ENCODE results near the gene FDXACB1. TPM values are rescaled to one million over a fixed set of nuclear protein-coding genes. Genes with fewer than 3 reads are reported as not detected.

Gene FDXACB1
- total RNA-seq, 1 donor from 2014 or later: 1.9 TPM

GRCh38 chr11:111841370-111842053 is 37.5 kb downstream of the FDXACB1 start:
- ATAC-seq (peak; percentile 97), DNase-seq (peak; percentile 86)
- Histone ChIP-seq H3K4me1 (peaks cover 11% of the 10 kb centered on the region), H3K9me3 (no peaks in the 10 kb centered on the region), H3K27ac (peak overlapping the region; percentile 1), H3K27me3 (no peaks in the 10 kb centered on the region), H3K4me3 (no peak overlapping the region), H3K36me3 (peaks cover 36% of the 10 kb centered on the region)
- peak; percentile 93 for TF ChIP-seq CTCF (IDR thresholded peaks at IDR 0.05)
- intact Hi-C loops (cut with DNase I): loop anchor here (10.0 kb wide), 2 partner anchors 67 to 277 kb away; no protein-coding TSS in a partner anchor

GRCh38 chr11:111840143-111840542 is 38.8 kb downstream of the FDXACB1 start:
- peaks cover 13% of the 10 kb centered on the region for H3K4me1 ChIP-seq
- H3K9me3 ChIP-seq: no peaks in the 10 kb centered on the region
- H3K27ac ChIP-seq: no peak overlapping the region
- DNase-seq (no peak), ATAC-seq (no peak)
- H3K36me3 ChIP-seq: peaks cover 41% of the 10 kb centered on the region
- TF ChIP-seq CTCF (IDR thresholded peaks at IDR 0.05): no peak
- no peaks in the 10 kb centered on the region for H3K27me3 ChIP-seq
- H3K4me3 ChIP-seq: no peak overlapping the region
- intact Hi-C loops (cut with DNase I): loop anchor here (10.0 kb wide), 2 partner anchors 65 to 275 kb away; no protein-coding TSS in a partner anchor

- no peak for ATAC-seq
- intact Hi-C loops (cut with DNase I): loop anchor here (10.0 kb wide), 1 partner anchor 243 kb away; no protein-coding TSS in a partner anchor
- peaks cover 17% of the 10 kb centered on the region for H3K4me1 ChIP-seq
Observed at GRCh38 chr11:111838054-111838453, 40.9 kb downstream of the FDXACB1 start.

GRCh38 chr11:111837366-111837891 is 41.5 kb downstream of the FDXACB1 start:
- Histone ChIP-seq H3K27me3 (no peaks in the 10 kb centered on the region), H3K9me3 (no peaks in the 10 kb centered on the region), H3K27ac (no peak overlapping the region), H3K36me3 (peaks cover 43% of the 10 kb centered on the region), H3K4me1 (peaks cover 19% of the 10 kb centered on the region), H3K4me3 (no peak overlapping the region)
- DNase-seq (no peak), ATAC-seq (no peak)
- no peak for TF ChIP-seq CTCF (IDR thresholded peaks at IDR 0.05)
- intact Hi-C loops (cut with DNase I): loop anchor here (10.0 kb wide), 1 partner anchor 243 kb away; no protein-coding TSS in a partner anchor

More at GRCh38 chr11:111838054-111838453, 40.9 kb downstream of the FDXACB1 start:
- Histone ChIP-seq H3K36me3 (peaks cover 43% of the 10 kb centered on the region), H3K9me3 (no peaks in the 10 kb centered on the region), H3K4me3 (no peak overlapping the region), H3K27ac (no peak overlapping the region), H3K27me3 (no peaks in the 10 kb centered on the region)
- no peak for TF ChIP-seq CTCF (IDR thresholded peaks at IDR 0.05)
- DNase-seq: no peak

GRCh38 chr11:111836721-111837120 is 42.2 kb downstream of the FDXACB1 start:
- intact Hi-C loops (cut with DNase I): loop anchor here (10.0 kb wide), 1 partner anchor 242 kb away; no protein-coding TSS in a partner anchor
- Histone ChIP-seq H3K27ac (no peak overlapping the region), H3K9me3 (no peaks in the 10 kb centered on the region), H3K4me3 (no peak overlapping the region), H3K27me3 (no peaks in the 10 kb centered on the region), H3K4me1 (peaks cover 19% of the 10 kb centered on the region), H3K36me3 (peaks cover 43% of the 10 kb centered on the region)
- no peak for TF ChIP-seq CTCF (IDR thresholded peaks at IDR 0.05)
- DNase-seq (no peak), ATAC-seq (peak; percentile 68)
